Activated naive CD4-positive, alpha-beta T cell treated with anti-CD3 and anti-CD28 coated beads, Interleukin-2, amount 50 U/mL, for 24 hours (primary cell): ENCODE data around the gene HYLS1.

Experiments
- H3K27ac Mint-ChIP-seq: one replicate; pipeline ENCODE4 v1.8.0; 2021; ENCODE audit warnings: mild to moderate bottlenecking, mixed read lengths
- H3K27me3 Mint-ChIP-seq: one replicate; pipeline ENCODE4 v1.8.0; 2021; ENCODE audit warnings: mixed read lengths
- H3K36me3 Mint-ChIP-seq: one replicate; pipeline ENCODE4 v1.8.0; 2021; ENCODE audit warnings: mixed read lengths
- H3K4me1 Mint-ChIP-seq: one replicate; pipeline ENCODE4 v1.8.0; 2021; ENCODE audit warnings: mixed read lengths
- H3K4me3 Mint-ChIP-seq: one replicate; pipeline ENCODE4 v1.8.0; 2021; ENCODE audit warnings: mild to moderate bottlenecking, mixed read lengths
- H3K9me3 Mint-ChIP-seq: one replicate; pipeline ENCODE4 v1.8.0; 2021; ENCODE audit warnings: mixed read lengths

HYLS1 gene

GRCh38 chr11:125940145-125940544, 52.7 kb downstream of the HYLS1 start:
- Mint-ChIP-seq H3K9me3 (no peaks in the 10 kb centered on the region), H3K4me3 (no peak overlapping the region), H3K36me3 (no peaks in the 10 kb centered on the region), H3K27ac (no peak overlapping the region), H3K4me1 (peaks cover 17% of the 10 kb centered on the region), H3K27me3 (no peaks in the 10 kb centered on the region)

- H3K4me1 Mint-ChIP-seq: peaks cover 17% of the 10 kb centered on the region
- H3K27ac Mint-ChIP-seq: no peak overlapping the region
- H3K4me3 Mint-ChIP-seq: no peak overlapping the region
- H3K27me3 Mint-ChIP-seq: no peaks in the 10 kb centered on the region
- no peaks in the 10 kb centered on the region for H3K36me3 Mint-ChIP-seq
- H3K9me3 Mint-ChIP-seq: no peaks in the 10 kb centered on the region
These were observed 53.8 kb downstream of the HYLS1 start for GRCh38 chr11:125941267-125941618.

- Mint-ChIP-seq H3K4me1 (peaks cover 17% of the 10 kb centered on the region), H3K4me3 (peak overlapping the region; percentile 61), H3K36me3 (no peaks in the 10 kb centered on the region), H3K27me3 (no peaks in the 10 kb centered on the region), H3K27ac (no peak overlapping the region), H3K9me3 (no peaks in the 10 kb centered on the region)
These were observed 54.4 kb downstream of the HYLS1 start for GRCh38 chr11:125941619-125942611.

- H3K4me3 Mint-ChIP-seq: no peak overlapping the region
- H3K36me3 Mint-ChIP-seq: no peaks in the 10 kb centered on the region
- H3K4me1 Mint-ChIP-seq: peaks cover 17% of the 10 kb centered on the region
- H3K27ac Mint-ChIP-seq: no peak overlapping the region
- no peaks in the 10 kb centered on the region for H3K27me3 Mint-ChIP-seq
- no peaks in the 10 kb centered on the region for H3K9me3 Mint-ChIP-seq
These were observed 55.4 kb downstream of the HYLS1 start for GRCh38 chr11:125942771-125943428.

GRCh38 chr11:125943661-125944349, 56.3 kb downstream of the HYLS1 start:
- Mint-ChIP-seq H3K9me3 (no peaks in the 10 kb centered on the region), H3K27ac (no peak overlapping the region), H3K36me3 (no peaks in the 10 kb centered on the region), H3K4me3 (no peak overlapping the region), H3K4me1 (peaks cover 10% of the 10 kb centered on the region), H3K27me3 (no peaks in the 10 kb centered on the region)

- no peak overlapping the region for H3K27ac Mint-ChIP-seq
- H3K4me1 Mint-ChIP-seq: peaks cover 8% of the 10 kb centered on the region
- no peaks in the 10 kb centered on the region for H3K9me3 Mint-ChIP-seq
- H3K4me3 Mint-ChIP-seq: no peak overlapping the region
- H3K36me3 Mint-ChIP-seq: no peaks in the 10 kb centered on the region
- H3K27me3 Mint-ChIP-seq: no peaks in the 10 kb centered on the region
These were observed 57.0 kb downstream of the HYLS1 start for GRCh38 chr11:125944350-125945010.

- Mint-ChIP-seq H3K36me3 (no peaks in the 10 kb centered on the region), H3K9me3 (no peaks in the 10 kb centered on the region), H3K4me1 (peaks cover 8% of the 10 kb centered on the region), H3K4me3 (no peak overlapping the region), H3K27ac (no peak overlapping the region), H3K27me3 (no peaks in the 10 kb centered on the region)
These were observed 57.7 kb downstream of the HYLS1 start for GRCh38 chr11:125945011-125945796.

GRCh38 chr11:125945797-125946520, 58.5 kb downstream of the HYLS1 start, which contains the start of gene VSIG10L2:
TSS of gene VSIG10L2 (plus strand) at chr11:125946044. CDS start at chr11:125946056, 12 bp downstream.
- H3K27me3 Mint-ChIP-seq: no peaks in the 10 kb centered on the region
- peaks cover 8% of the 10 kb centered on the region for H3K4me1 Mint-ChIP-seq
- no peak within 1 kb of the TSS for H3K27ac Mint-ChIP-seq
- H3K36me3 Mint-ChIP-seq: no peaks in the 10 kb centered on the region
- no peak within 1 kb of the TSS for H3K4me3 Mint-ChIP-seq
- no peaks in the 10 kb centered on the region for H3K9me3 Mint-ChIP-seq

GRCh38 chr11:125946712-125947418, 59.4 kb downstream of the HYLS1 start:
- Mint-ChIP-seq H3K36me3 (no peaks in the 10 kb centered on the region), H3K27ac (no peak overlapping the region), H3K4me1 (peaks cover 8% of the 10 kb centered on the region)

GRCh38 chr11:125947419-125948277, 60.2 kb downstream of the HYLS1 start:
- Mint-ChIP-seq H3K4me3 (no peak overlapping the region), H3K4me1 (peaks cover under 1% of the 10 kb centered on the region), H3K36me3 (no peaks in the 10 kb centered on the region), H3K9me3 (no peaks in the 10 kb centered on the region), H3K27me3 (no peaks in the 10 kb centered on the region), H3K27ac (no peak overlapping the region)

More at GRCh38 chr11:125946712-125947418, 59.4 kb downstream of the HYLS1 start:
- Mint-ChIP-seq H3K4me3 (no peak overlapping the region), H3K27me3 (no peaks in the 10 kb centered on the region), H3K9me3 (no peaks in the 10 kb centered on the region)

- Mint-ChIP-seq H3K36me3 (no peaks in the 10 kb centered on the region), H3K9me3 (no peaks in the 10 kb centered on the region), H3K27ac (no peak overlapping the region), H3K4me1 (no peaks in the 10 kb centered on the region), H3K27me3 (no peaks in the 10 kb centered on the region), H3K4me3 (no peak overlapping the region)
These were observed 61.0 kb downstream of the HYLS1 start for GRCh38 chr11:125948278-125949051.
